Activated naive CD8-positive, alpha-beta T cell treated with anti-CD3 and anti-CD28 coated beads, Interleukin-2, amount 10 ng/mL, durations not matched to agents 7 days and 5 days (primary cell): Measurements from ENCODE around the gene PGAM4. TPM values are rescaled to one million over a fixed set of nuclear protein-coding genes. Genes with fewer than 3 reads are reported as not detected.
A peak's percentile ranks its signal among the peaks of the same experiment; 100 is the strongest.

ENCODE experiments used
- ATAC-seq: fragments of 150-1000 bp; cut with Tn5 transposase; one replicate; pipeline ENCODE4 v1.10.0; 2021; ENCODE audit warnings: low read depth, moderate library complexity
- POLR2A ChIA-PET: fragments of 350-600 bp; sonication (Branson Sonifier 250); formaldehyde crosslinking; loops from one replicate; lab custom pipeline; 2021; ENCODE audit warnings: antibody characterized with exemption; lab: Charles Lee
- DNase-seq: peaks from one replicate; pipeline ENCODE4 v3.0.0; 2021
- H3K27ac Mint-ChIP-seq: one replicate; pipeline ENCODE4 v1.8.0; 2022; ENCODE audit warnings: mild to moderate bottlenecking, mixed read lengths
- H3K27me3 Mint-ChIP-seq: one replicate; pipeline ENCODE4 v1.8.0; 2022; ENCODE audit warnings: mild to moderate bottlenecking, moderate library complexity, mixed read lengths
- H3K36me3 Mint-ChIP-seq: one replicate; pipeline ENCODE4 v1.8.0; 2021; ENCODE audit warnings: mild to moderate bottlenecking, mixed read lengths
- H3K4me1 Mint-ChIP-seq: one replicate; pipeline ENCODE4 v1.8.0; 2021; ENCODE audit warnings: mixed read lengths
- H3K4me3 Mint-ChIP-seq: one replicate; pipeline ENCODE4 v1.8.0; 2022; ENCODE audit warnings: mild to moderate bottlenecking, moderate library complexity, mixed read lengths
- H3K9me3 Mint-ChIP-seq: one replicate; pipeline ENCODE4 v1.8.0; 2021; ENCODE audit warnings: mixed read lengths
- total RNA-seq, 2 experiments: library from RNA; stranded (reverse); gene quantifications; one replicate each; pipeline ENCODE4 v1.2.3, GENCODE V29; 2021

PGAM4 gene
- not detected for total RNA-seq

DNA sequence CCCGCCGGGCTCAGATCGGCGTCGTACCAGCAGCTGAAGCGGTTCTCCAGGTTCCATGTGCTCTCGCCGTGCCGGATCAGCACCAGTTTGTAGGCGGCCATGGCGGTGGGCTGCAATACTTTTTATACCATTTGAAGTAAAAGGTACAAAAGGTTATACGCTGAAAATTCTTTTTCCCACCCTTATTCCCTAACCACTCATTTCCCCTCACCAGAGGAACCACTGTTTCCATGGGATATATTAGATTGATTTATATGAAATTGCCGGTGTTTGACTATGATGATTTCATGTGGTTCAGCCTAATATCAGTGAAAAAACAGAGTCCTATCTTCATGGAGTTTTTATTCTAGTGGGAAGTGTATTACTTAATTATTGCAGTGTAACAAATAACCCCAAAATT, at the start of gene PGAM4:
TSS of gene PGAM4 (minus strand) at position 101 of the 400 bp plus-strand sequence. CDS start at position 101, 0 bp downstream.
- no peak for DNase-seq
- Mint-ChIP-seq H3K36me3 (peaks cover 11% of the 10 kb centered on the region), H3K27ac (no peak within 1 kb of the TSS), H3K4me3 (no peak within 1 kb of the TSS), H3K27me3 (no peaks in the 10 kb centered on the region), H3K9me3 (no peaks in the 10 kb centered on the region), H3K4me1 (no peaks in the 10 kb centered on the region)
- ATAC-seq, result no peak
- POLR2A ChIA-PET, result no interaction called here

GRCh38 chrX:78011846-78012245, 42.4 kb upstream of the PGAM4 start:
- Mint-ChIP-seq H3K9me3 (no peaks in the 10 kb centered on the region), H3K27ac (no peak overlapping the region), H3K36me3 (peaks cover 13% of the 10 kb centered on the region), H3K4me3 (no peak overlapping the region), H3K4me1 (peaks cover 2% of the 10 kb centered on the region), H3K27me3 (no peaks in the 10 kb centered on the region)
- POLR2A ChIA-PET, result interaction anchor here (0.7 kb wide), 1 partner anchor 200 kb away, joined by 3 read pairs; no protein-coding TSS in a partner anchor
- DNase-seq (no peak), ATAC-seq (no peak)

DNA sequence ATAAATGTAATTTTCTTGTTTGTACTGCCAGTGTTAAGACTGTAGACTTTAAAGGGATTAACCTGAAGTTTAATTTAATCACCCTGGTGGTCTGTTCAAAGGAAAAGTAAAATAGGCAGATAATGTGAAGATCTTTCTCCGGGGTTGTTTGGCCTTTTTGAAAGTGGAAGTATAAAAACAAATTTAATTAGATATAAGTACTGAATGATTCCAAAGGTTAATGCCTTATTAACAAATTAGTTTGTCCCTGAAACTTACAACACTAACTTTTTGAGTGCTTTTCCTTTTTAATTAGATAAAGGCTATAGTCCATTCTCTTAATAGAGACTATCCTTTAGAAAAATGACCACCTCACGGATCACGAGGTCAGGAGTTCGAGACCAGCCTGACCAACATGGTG, 10.4 kb upstream of the PGAM4 start:
- H3K4me3 Mint-ChIP-seq, result no peak overlapping the region
- no peaks in the 10 kb centered on the region for H3K27me3 Mint-ChIP-seq
- ATAC-seq (no peak), DNase-seq (no peak)
- POLR2A ChIA-PET, result no interaction called here
- peaks cover 10% of the 10 kb centered on the region for H3K36me3 Mint-ChIP-seq
- no peaks in the 10 kb centered on the region for H3K4me1 Mint-ChIP-seq
- H3K27ac Mint-ChIP-seq, result no peak overlapping the region
- no peaks in the 10 kb centered on the region for H3K9me3 Mint-ChIP-seq

GRCh38 chrX:77977518-77977917, 8.1 kb upstream of the PGAM4 start:
- no peaks in the 10 kb centered on the region for H3K9me3 Mint-ChIP-seq
- H3K36me3 Mint-ChIP-seq, result peaks cover 11% of the 10 kb centered on the region
- no peak for ATAC-seq
- DNase-seq, result no peak
- no peaks in the 10 kb centered on the region for H3K4me1 Mint-ChIP-seq
- POLR2A ChIA-PET, result no interaction called here
- H3K27ac Mint-ChIP-seq, result no peak overlapping the region
- no peak overlapping the region for H3K4me3 Mint-ChIP-seq
- H3K27me3 Mint-ChIP-seq, result no peaks in the 10 kb centered on the region

DNA sequence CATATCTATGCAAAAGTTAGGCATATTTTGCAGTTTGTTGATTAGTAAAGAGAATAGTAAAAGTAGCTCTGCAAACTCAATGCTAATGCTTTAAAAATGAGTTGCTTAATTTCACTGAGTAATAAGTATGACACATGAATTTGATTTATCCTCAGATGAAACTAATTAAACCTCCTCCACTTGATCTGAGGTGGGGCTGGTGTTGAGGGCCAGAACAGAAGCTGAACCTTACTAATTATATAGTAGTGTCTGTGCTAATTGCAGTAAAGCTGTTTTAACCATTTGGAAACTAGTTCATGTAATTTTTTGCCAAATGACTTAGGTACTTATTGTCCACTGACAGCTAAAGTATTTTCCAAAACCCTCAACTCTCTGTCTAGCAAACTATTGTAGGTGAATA, 7.7 kb upstream of the PGAM4 start:
- POLR2A ChIA-PET, result no interaction called here

GRCh38 chrX:77975755-77976154, 6.3 kb upstream of the PGAM4 start:
- no peaks in the 10 kb centered on the region for H3K27me3 Mint-ChIP-seq
- H3K36me3 Mint-ChIP-seq, result peaks cover 11% of the 10 kb centered on the region
- H3K4me1 Mint-ChIP-seq, result no peaks in the 10 kb centered on the region
- H3K9me3 Mint-ChIP-seq, result no peaks in the 10 kb centered on the region
- ATAC-seq (no peak), DNase-seq (no peak)
- no peak overlapping the region for H3K27ac Mint-ChIP-seq
- POLR2A ChIA-PET, result no interaction called here
- H3K4me3 Mint-ChIP-seq, result no peak overlapping the region

More for the DNA sequence above, 7.7 kb upstream of the PGAM4 start:
- DNase-seq (no peak), ATAC-seq (no peak)
- Mint-ChIP-seq H3K27ac (no peak overlapping the region), H3K4me1 (no peaks in the 10 kb centered on the region), H3K27me3 (no peaks in the 10 kb centered on the region), H3K36me3 (peaks cover 11% of the 10 kb centered on the region), H3K4me3 (no peak overlapping the region), H3K9me3 (no peaks in the 10 kb centered on the region)

GRCh38 chrX:77967631-77968030, 1.8 kb downstream of the PGAM4 start:
- POLR2A ChIA-PET, result no interaction called here

GRCh38 chrX:77966361-77966760, 3.1 kb downstream of the PGAM4 start:
- H3K4me1 Mint-ChIP-seq, result peaks cover 7% of the 10 kb centered on the region
- no peaks in the 10 kb centered on the region for H3K27me3 Mint-ChIP-seq
- H3K4me3 Mint-ChIP-seq, result no peak overlapping the region
- H3K36me3 Mint-ChIP-seq, result peaks cover 10% of the 10 kb centered on the region
- DNase-seq (no peak), ATAC-seq (no peak)
- H3K9me3 Mint-ChIP-seq, result no peaks in the 10 kb centered on the region
- H3K27ac Mint-ChIP-seq, result no peak overlapping the region
- POLR2A ChIA-PET, result no interaction called here

More at GRCh38 chrX:77967631-77968030, 1.8 kb downstream of the PGAM4 start:
- Mint-ChIP-seq H3K4me3 (no peak overlapping the region), H3K27ac (no peak overlapping the region), H3K36me3 (peaks cover 9% of the 10 kb centered on the region), H3K9me3 (no peaks in the 10 kb centered on the region), H3K27me3 (no peaks in the 10 kb centered on the region), H3K4me1 (no peaks in the 10 kb centered on the region)
- no peak for DNase-seq
- no peak for ATAC-seq

DNA sequence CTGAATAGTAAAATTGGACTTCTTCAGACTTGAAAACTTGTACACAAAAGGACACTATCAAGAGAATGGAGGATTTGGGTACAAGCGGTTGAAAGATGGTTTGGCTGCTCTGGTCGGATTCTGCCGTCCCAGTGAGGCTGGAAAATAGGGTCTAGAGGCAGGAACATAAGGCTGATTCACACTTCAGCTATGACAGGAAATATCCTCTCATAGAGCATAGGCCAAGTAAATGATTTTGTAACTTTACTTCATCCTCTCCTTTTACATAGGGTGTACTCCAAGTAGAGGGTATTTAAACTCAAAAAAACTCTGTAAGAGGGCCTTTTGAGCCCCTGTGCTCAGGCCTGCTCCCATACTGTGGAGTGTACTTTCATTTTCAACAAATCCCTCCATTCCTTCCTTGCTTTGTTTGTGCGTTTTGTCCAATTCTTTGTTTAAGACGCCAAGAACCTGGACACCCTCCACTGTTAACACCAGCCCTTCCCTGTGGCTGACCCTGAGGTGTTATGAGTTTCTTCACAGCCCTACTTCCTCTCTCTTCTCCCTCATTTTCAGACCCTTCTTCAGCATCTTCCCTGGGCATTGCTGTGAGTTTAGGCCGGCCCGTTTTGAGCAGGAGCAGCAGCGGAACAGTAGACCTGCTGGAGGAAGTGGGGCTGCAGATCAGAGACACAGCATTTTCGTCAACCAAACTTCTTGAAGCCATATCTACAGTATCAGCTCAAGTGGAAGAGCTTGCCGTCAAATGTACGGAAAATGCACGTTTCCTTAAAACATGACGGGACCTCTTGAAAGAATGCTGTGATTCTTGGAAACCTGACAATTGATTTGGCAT, 7.2 kb downstream of the PGAM4 start:
- DNase-seq, result no peak
- Mint-ChIP-seq H3K4me1 (peaks cover 18% of the 10 kb centered on the region), H3K4me3 (peak overlapping the region; percentile 76), H3K27me3 (no peaks in the 10 kb centered on the region), H3K9me3 (peaks cover 2% of the 10 kb centered on the region), H3K27ac (peak overlapping the region; percentile 87), H3K36me3 (peaks cover 15% of the 10 kb centered on the region)
- POLR2A ChIA-PET, result no interaction called here
- peak; percentile 65 for ATAC-seq

- peaks cover 2% of the 10 kb centered on the region for H3K9me3 Mint-ChIP-seq
- ATAC-seq, result no peak
- POLR2A ChIA-PET, result no interaction called here
- peak overlapping the region; percentile 16 for H3K4me3 Mint-ChIP-seq
- DNase-seq, result no peak
- peaks cover 18% of the 10 kb centered on the region for H3K4me1 Mint-ChIP-seq
- H3K27me3 Mint-ChIP-seq, result no peaks in the 10 kb centered on the region
- H3K36me3 Mint-ChIP-seq, result peaks cover 18% of the 10 kb centered on the region
- no peak overlapping the region for H3K27ac Mint-ChIP-seq
Observed at GRCh38 chrX:77961063-77961462, 8.4 kb downstream of the PGAM4 start.

- ATAC-seq, result no peak
- POLR2A ChIA-PET, result no interaction called here
- no peak overlapping the region for H3K27ac Mint-ChIP-seq
Observed at GRCh38 chrX:77960567-77960966, 8.9 kb downstream of the PGAM4 start.

GRCh38 chrX:77953708-77954107, 15.7 kb downstream of the PGAM4 start:
- POLR2A ChIA-PET, result no interaction called here
- Mint-ChIP-seq H3K9me3 (peaks cover 2% of the 10 kb centered on the region), H3K27ac (no peak overlapping the region)

More at GRCh38 chrX:77960567-77960966, 8.9 kb downstream of the PGAM4 start:
- Mint-ChIP-seq H3K9me3 (peaks cover 2% of the 10 kb centered on the region), H3K27me3 (no peaks in the 10 kb centered on the region), H3K36me3 (peaks cover 17% of the 10 kb centered on the region), H3K4me3 (peak overlapping the region; percentile 16), H3K4me1 (peaks cover 19% of the 10 kb centered on the region)
- DNase-seq, result no peak

DNA sequence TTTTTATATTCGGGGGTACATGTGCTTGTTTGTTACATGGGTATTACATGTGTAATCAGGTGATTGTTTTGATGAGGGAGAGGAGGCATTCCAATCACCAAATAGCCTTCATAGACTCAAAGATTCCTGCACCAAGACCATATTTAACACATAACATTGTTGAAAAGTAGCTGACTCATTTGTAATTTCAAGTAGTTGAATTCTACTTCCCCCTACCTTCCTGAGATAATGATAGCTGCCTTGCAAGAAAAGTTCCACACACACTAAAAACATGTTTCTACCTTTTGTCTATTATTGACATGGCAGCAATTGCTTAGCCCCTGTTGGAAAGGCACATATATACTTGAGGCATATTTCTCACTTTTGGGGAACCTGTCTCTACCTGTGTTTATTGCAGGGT, 16.1 kb downstream of the PGAM4 start:
- POLR2A ChIA-PET, result no interaction called here
- no peak for DNase-seq
- no peak for ATAC-seq
- Mint-ChIP-seq H3K4me3 (no peak overlapping the region), H3K9me3 (peaks cover 2% of the 10 kb centered on the region), H3K27ac (no peak overlapping the region), H3K4me1 (peaks cover 12% of the 10 kb centered on the region), H3K36me3 (peaks cover 12% of the 10 kb centered on the region), H3K27me3 (no peaks in the 10 kb centered on the region)

More at GRCh38 chrX:77953708-77954107, 15.7 kb downstream of the PGAM4 start:
- peaks cover 12% of the 10 kb centered on the region for H3K4me1 Mint-ChIP-seq
- ATAC-seq (no peak), DNase-seq (no peak)
- peaks cover 12% of the 10 kb centered on the region for H3K36me3 Mint-ChIP-seq
- no peak overlapping the region for H3K4me3 Mint-ChIP-seq
- no peaks in the 10 kb centered on the region for H3K27me3 Mint-ChIP-seq

- DNase-seq, result no peak
- no peak for ATAC-seq
- POLR2A ChIA-PET, result no interaction called here
- no peak overlapping the region for H3K4me3 Mint-ChIP-seq
- H3K27ac Mint-ChIP-seq, result no peak overlapping the region
- no peaks in the 10 kb centered on the region for H3K27me3 Mint-ChIP-seq
- H3K4me1 Mint-ChIP-seq, result peaks cover 7% of the 10 kb centered on the region
- no peaks in the 10 kb centered on the region for H3K9me3 Mint-ChIP-seq
- peaks cover 9% of the 10 kb centered on the region for H3K36me3 Mint-ChIP-seq
Observed at GRCh38 chrX:77952173-77952572, 17.3 kb downstream of the PGAM4 start.
